DMS53 treated with DMSO at 0.1 percent for 48 hours (cell line): ENCODE measurements around the gene RTBDN.

Experiments
- DNase-seq: peaks from one replicate; lab custom pipeline; 2025; ENCODE audit not compliant: unreplicated experiment; lab: John Stamatoyannopoulos, UW

RTBDN gene

GRCh38 chr19:12783291-12783848, 51.0 kb downstream of the RTBDN start:
- no peak for DNase-seq

- DNase-seq = no peak
These were observed 51.7 kb downstream of the RTBDN start for GRCh38 chr19:12782424-12783290.

- peak; percentile 12 for DNase-seq
These were observed 52.3 kb downstream of the RTBDN start for GRCh38 chr19:12782174-12782423.

DNA sequence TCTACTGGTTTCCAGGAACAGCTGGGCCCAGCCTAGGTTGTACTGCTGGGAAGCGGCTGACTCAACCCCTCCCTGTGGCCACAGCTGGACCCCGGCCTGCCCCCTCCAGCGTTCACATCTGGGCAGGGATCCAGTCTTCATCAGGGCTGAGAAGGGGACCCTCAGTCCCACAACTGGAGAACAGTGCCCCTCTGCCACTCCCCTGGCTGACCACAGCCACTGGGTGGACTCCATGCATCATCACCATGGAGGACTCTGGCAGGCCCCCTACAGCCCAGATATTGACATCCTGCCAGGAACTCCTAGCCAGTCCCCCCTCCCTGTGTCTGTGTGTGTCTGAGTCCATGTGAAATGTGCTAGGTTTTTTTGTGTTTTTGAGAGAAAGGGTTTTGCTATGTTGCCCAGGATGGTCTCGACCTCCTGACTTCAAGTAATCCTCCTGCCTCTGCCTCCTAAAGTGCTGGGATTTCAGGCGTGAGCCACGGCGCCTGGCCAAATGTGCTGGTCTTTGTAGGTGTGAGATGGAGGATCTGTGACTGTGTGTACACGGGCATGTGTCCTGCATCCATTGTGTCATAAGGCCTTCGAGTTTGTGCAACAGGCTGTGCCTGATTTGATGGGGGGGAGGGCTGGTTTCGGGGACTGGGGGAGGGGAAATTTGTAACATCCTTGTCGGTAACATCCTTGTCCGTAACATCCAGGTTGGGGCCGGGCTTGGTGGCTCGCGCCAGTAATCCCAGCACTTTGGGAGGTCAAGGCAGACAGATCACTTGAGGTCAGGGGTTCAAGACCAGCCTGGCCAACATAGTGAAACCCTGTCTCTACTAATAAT, 55.0 kb downstream of the RTBDN start:
- DNase-seq = no peak

GRCh38 chr19:12778905-12779161, 55.5 kb downstream of the RTBDN start:
- DNase-seq = no peak

- DNase-seq = peak; percentile 40
These were observed 56.1 kb downstream of the RTBDN start for GRCh38 chr19:12778017-12778904.

- DNase-seq = peak; percentile 56
These were observed 57.0 kb downstream of the RTBDN start for GRCh38 chr19:12777217-12778016.
